IMR-90 (cell line): ENCODE data around the gene SEZ6L. TPM values are rescaled to one million over a fixed set of nuclear protein-coding genes. Genes with fewer than 3 reads are reported as not detected.

Experiments used
- ATAC-seq: fragments of 200-7000 bp; cut with Tn5 transposase; 2 replicates; pipeline ENCODE4 v1.9.1; 2020; ENCODE audit warnings: low read depth, mild to moderate bottlenecking, moderate library complexity
- BruUV-seq: library from RNA; stranded (reverse); fragments of 400-500 nt; replicated peaks from 2 replicates; lab custom pipeline; 2021; lab: Mats Ljungman, UMichigan
- CTCF ChIA-PET: fragments of 300-600 bp; formaldehyde crosslinking; extraction: SDS; loops from one replicate; lab custom pipeline; 2021; ENCODE audit warnings: antibody characterized with exemption; lab: Yijun Ruan, JAX
- POLR2A ChIA-PET: fragments of 300-600 bp; sonication (Branson Sonifier 250); formaldehyde crosslinking; loops from one replicate; lab custom pipeline; 2022; ENCODE audit warnings: antibody characterized with exemption; ENCODE audit not compliant: unreplicated experiment; lab: Charles Lee
- DNase-seq: peaks from one replicate; pipeline ENCODE4 v3.0.0; 2013
- H2AFZ ChIP-seq: replicated peaks from 2 replicates; pipeline ENCODE3; 2013; ENCODE audit warnings: low read length, mild to moderate bottlenecking; ENCODE audit not compliant: poor library complexity
- H2AK5ac ChIP-seq: 2 replicates; pipeline ENCODE4 v1.6.1; 2013; ENCODE audit warnings: low read depth, low read length, inconsistent platforms
- H2AK9ac ChIP-seq: replicated peaks from 2 replicates; pipeline ENCODE3; 2013; ENCODE audit warnings: mild to moderate bottlenecking, low read depth, low read length, moderate library complexity; ENCODE audit not compliant: poor library complexity
- H2BK120ac ChIP-seq: 2 replicates; pipeline ENCODE4 v1.6.1; 2013; ENCODE audit warnings: low read depth, low read length, inconsistent platforms
- H2BK15ac ChIP-seq: 3 replicates; pipeline ENCODE4 v1.6.1; 2013; ENCODE audit warnings: low read depth, low read length, inconsistent platforms
- H2BK20ac ChIP-seq: 2 replicates; pipeline ENCODE4 v1.6.1; 2013; ENCODE audit warnings: low read depth, mild to moderate bottlenecking, inconsistent platforms, low read length, moderate library complexity
- H2BK5ac ChIP-seq: 2 replicates; pipeline ENCODE4 v1.6.1; 2013; ENCODE audit warnings: mild to moderate bottlenecking, low read depth, low read length, inconsistent platforms; ENCODE audit not compliant: poor library complexity, severe bottlenecking
- H3K14ac ChIP-seq: replicated peaks from 2 replicates; pipeline ENCODE4 v1.6.1; 2013; ENCODE audit warnings: low read depth, low read length, inconsistent platforms
- H3K18ac ChIP-seq: 2 replicates; pipeline ENCODE4 v1.6.1; 2013; ENCODE audit warnings: low read depth, low read length, control low read depth
- H3K23ac ChIP-seq: 2 replicates; pipeline ENCODE4 v1.6.1; 2013; ENCODE audit warnings: low read depth, low read length, inconsistent platforms
- H3K27ac ChIP-seq: 2 replicates; pipeline ENCODE4 v1.5.1; 2013; ENCODE audit warnings: mild to moderate bottlenecking, control low read depth, low read length; ENCODE audit not compliant: insufficient read depth
- H3K27me3 ChIP-seq: 2 replicates; pipeline ENCODE4 v1.6.1; 2013; ENCODE audit warnings: low read length; ENCODE audit not compliant: control insufficient read depth, insufficient read depth
- H3K36me3 ChIP-seq: 2 replicates; pipeline ENCODE4 v1.6.1; 2013; ENCODE audit warnings: low read length, mixed read lengths; ENCODE audit not compliant: control insufficient read depth, insufficient read depth
- H3K4ac ChIP-seq: 2 replicates; pipeline ENCODE4 v1.6.1; 2013; ENCODE audit warnings: low read depth, low read length, inconsistent platforms
- H3K4me1 ChIP-seq: 2 replicates; pipeline ENCODE4 v1.6.1; 2013; ENCODE audit warnings: low read length, mixed read lengths; ENCODE audit not compliant: control insufficient read depth, insufficient read depth
- H3K4me2 ChIP-seq: 2 replicates; pipeline ENCODE4 v1.6.1; 2013; ENCODE audit warnings: low read depth, mild to moderate bottlenecking, control low read depth, low read length, moderate library complexity
- H3K4me3 ChIP-seq: 2 replicates; pipeline ENCODE4 v1.5.1; 2013; ENCODE audit warnings: low read depth, mild to moderate bottlenecking, control low read depth, low read length, moderate library complexity; ENCODE audit not compliant: insufficient read depth
- H3K56ac ChIP-seq: 2 replicates; pipeline ENCODE4 v1.6.1; 2013; ENCODE audit warnings: low read length, inconsistent platforms; ENCODE audit not compliant: insufficient read depth; ENCODE audit errors: extremely low read depth
- H3K79me1 ChIP-seq, 2 experiments: 2 replicates each; pipeline ENCODE4 v1.6.1; 2013; ENCODE audit warnings: low read length in 2 of 2, inconsistent platforms in 1 of 2, low read depth in 1 of 2
- H3K9ac ChIP-seq: 2 replicates; pipeline ENCODE4 v1.6.1; 2013; ENCODE audit warnings: low read depth, low read length, control low read depth
- H3K9me1 ChIP-seq: 2 replicates; pipeline ENCODE4 v1.6.1; 2013; ENCODE audit warnings: low read length, inconsistent platforms; ENCODE audit not compliant: insufficient read depth
- H3K9me3 ChIP-seq: 2 replicates; pipeline ENCODE4 v1.6.1; 2013; ENCODE audit warnings: low read length; ENCODE audit not compliant: control insufficient read depth, insufficient read depth
- H4K20me1 ChIP-seq: 2 replicates; pipeline ENCODE4 v1.6.1; 2013; ENCODE audit warnings: low read length, inconsistent platforms; ENCODE audit not compliant: insufficient read depth
- H4K5ac ChIP-seq: 2 replicates; pipeline ENCODE4 v1.6.1; 2013; ENCODE audit warnings: mild to moderate bottlenecking, low read depth, low read length, control low read depth
- H4K8ac ChIP-seq, 2 experiments: 2 replicates each; pipeline ENCODE4 v1.6.1; 2013; ENCODE audit warnings: low read depth in 2 of 2, low read length in 2 of 2, control low read depth in 1 of 2, inconsistent platforms in 1 of 2
- H4K91ac ChIP-seq: 2 replicates; pipeline ENCODE4 v1.6.1; 2013; ENCODE audit warnings: low read depth, low read length, inconsistent platforms; ENCODE audit not compliant: insufficient read depth
- BHLHE40 ChIP-seq: fragments of 150-350 bp; IDR thresholded peaks from 2 replicates; pipeline ENCODE4 v1.6.1; 2016; ENCODE audit warnings: mild to moderate bottlenecking, low read depth, low read length
- CEBPB ChIP-seq: IDR thresholded peaks from 2 replicates; pipeline ENCODE4 v1.6.1; 2012; ENCODE audit warnings: low read depth, low read length, improper control_type of control experiment
- CHD1 ChIP-seq: IDR thresholded peaks from 2 replicates; pipeline ENCODE4 v1.6.1; 2012; ENCODE audit warnings: low read depth, low read length, improper control_type of control experiment
- CTCF ChIP-seq: conservative IDR thresholded peaks from 2 replicates; pipeline ENCODE4 v1.5.1; 2012; ENCODE audit warnings: mild to moderate bottlenecking, low read depth, low read length, improper control_type of control experiment
- ELK1 ChIP-seq: fragments of 150-350 bp; IDR thresholded peaks from 2 replicates; pipeline ENCODE4 v1.6.1; 2016; ENCODE audit warnings: low read depth, mild to moderate bottlenecking, low read length, moderate library complexity, borderline replicate concordance
- FOS ChIP-seq: fragments of 150-350 bp; IDR thresholded peaks from 2 replicates; pipeline ENCODE4 v1.6.1; 2016; ENCODE audit warnings: low read depth, low read length
- MAFK ChIP-seq: IDR thresholded peaks from 2 replicates; pipeline ENCODE4 v1.6.1; 2012; ENCODE audit warnings: low read depth, low read length, improper control_type of control experiment
- NFE2L2 ChIP-seq: fragments of 150-350 bp; IDR thresholded peaks from 2 replicates; pipeline ENCODE4 v1.6.1; 2016; ENCODE audit warnings: low read depth, mild to moderate bottlenecking, low read length
- POLR2A ChIP-seq: IDR thresholded peaks from 2 replicates; pipeline ENCODE4 v1.6.1; 2012; ENCODE audit warnings: mild to moderate bottlenecking, low read depth, low read length
- RAD21 ChIP-seq: IDR thresholded peaks from 2 replicates; pipeline ENCODE4 v1.6.1; 2012; ENCODE audit warnings: low read length, improper control_type of control experiment
- RCOR1 ChIP-seq: IDR thresholded peaks from 2 replicates; pipeline ENCODE4 v1.6.1; 2012; ENCODE audit warnings: mild to moderate bottlenecking, low read length, improper control_type of control experiment; ENCODE audit not compliant: insufficient replicate concordance
- RFX5 ChIP-seq: IDR thresholded peaks from 2 replicates; pipeline ENCODE4 v1.8.0; 2012; ENCODE audit warnings: low read depth, mild to moderate bottlenecking, low read length, moderate library complexity
- SMC3 ChIP-seq: fragments of 150-350 bp; IDR thresholded peaks from 2 replicates; pipeline ENCODE4 v1.6.1; 2016; ENCODE audit warnings: low read depth, mild to moderate bottlenecking, antibody characterized with exemption, low read length, moderate library complexity
- USF2 ChIP-seq: fragments of 150-350 bp; IDR thresholded peaks from 2 replicates; pipeline ENCODE4 v1.6.1; 2017; ENCODE audit warnings: mild to moderate bottlenecking, antibody characterized with exemption, low read length, low read depth
- WGBS, 2 experiments: methylation state at CpG; one replicate each; pipeline versions ENCODE4 v1.1.5 to v1.1.7; 2013; ENCODE audit warnings: missing lambda C conversion rate in 2 of 2; ENCODE audit not compliant: insufficient read length in 1 of 2; ENCODE audit errors: extremely low coverage in 2 of 2; 5-methylcytosine and 5-hydroxymethylcytosine counted together
- dilution Hi-C: fragments of 300-500 bp; cut with HindIII; formaldehyde crosslinking; loops from one replicate; pipeline ENCODE4 v1.14.3; 2018; ENCODE audit warnings: low sequenced_read_pairs; ENCODE audit not compliant: unreplicated experiment
- in situ Hi-C: fragments of 300-500 bp; cut with MboI; formaldehyde crosslinking; loops from 3 replicates; pipeline ENCODE4 v1.14.3; 2019; ENCODE audit warnings: low sequenced_read_pairs, inconsistent platforms, mixed read lengths
- intact Hi-C: fragments of 100-400 bp; cut with micrococcal nuclease; formaldehyde crosslinking; loops from 2 replicates; pipeline ENCODE4 v1.10.0; 2022
- polyA plus RNA-seq, 3 experiments: library from polyadenylated mRNA; depleted of rRNA; stranded (reverse); fragments of >200 nt; gene quantifications; 2 replicates each; pipeline ENCODE4 v1.2.3, GENCODE V29; 2012; ENCODE audit warnings: low replicate concordance in 1 of 3
- total RNA-seq: library from RNA; depleted of rRNA; stranded (reverse); fragments of >200 nt; gene quantifications from 2 replicates; pipeline ENCODE4 v1.2.3, GENCODE V29; 2012

Gene SEZ6L
- total and polyA plus RNA-seq, 2 of the 4 experiments (the other 2 are of a cell fraction), result not detected

- Histone ChIP-seq H3K56ac (no peak overlapping the region), H3K79me1 (no peaks in the 10 kb centered on the region), H3K4me3 (no peak overlapping the region), H2BK5ac (no peak overlapping the region), H2AFZ (no peak overlapping the region), H3K36me3 (no peaks in the 10 kb centered on the region), H4K5ac (no peak overlapping the region), H3K18ac (no peak overlapping the region), H3K9me3 (no peaks in the 10 kb centered on the region; the same call in 1 of the 2 replicates), H3K9ac (no peak overlapping the region), H4K20me1 (no peaks in the 10 kb centered on the region), H2BK120ac (no peak overlapping the region), H3K4me1 (no peaks in the 10 kb centered on the region), H3K27me3 (no peaks in the 10 kb centered on the region), H3K4me2 (no peak overlapping the region), H2BK15ac (no peak overlapping the region), H2BK20ac (no peak overlapping the region), H4K91ac (no peak overlapping the region), H4K8ac (no peak overlapping the region), H2AK9ac (no peak overlapping the region), H3K4ac (no peak overlapping the region), H3K27ac (no peak overlapping the region), H3K23ac (no peak overlapping the region), H2AK5ac (no peak overlapping the region), H3K14ac (no peak overlapping the region), H3K9me1 (no peaks in the 10 kb centered on the region)
- dilution Hi-C loops, result no loop called here
- 100% methylated on average over 1 of the region's 6 CpGs; no CpG with 5 or more reads in 1 of the 2 experiments for WGBS, 2 experiments
- DNase-seq (no peak), ATAC-seq (no peak)
- TF ChIP-seq NFE2L2 (no peak), CTCF (no peak), ELK1 (no peak), BHLHE40 (no peak), CEBPB (no peak), CHD1 (no peak), USF2 (no peak), RFX5 (no peak), MAFK (no peak), RAD21 (no peak), POLR2A (no peak), RCOR1 (no peak), FOS (no peak), SMC3 (no peak)
- intact Hi-C loops, result no loop called here
- ChIA-PET POLR2A (no interaction called here), CTCF (no interaction called here)
- no TSS peak for BruUV-seq
- in situ Hi-C loops, result no loop called here
Observed at GRCh38 chr22:26265909-26266308, 96.6 kb downstream of the SEZ6L start.
